WTC11 (cell line): ENCODE measurements around the gene PMEPA1. TPM values are rescaled to one million over a fixed set of nuclear protein-coding genes. Genes with fewer than 3 reads are reported as not detected.

Experiments
- ATAC-seq: fragments of 200-7000 bp; cut with Tn5 transposase; 2 replicates; pipeline ENCODE4 v1.10.0; 2021; ENCODE audit warnings: mild to moderate bottlenecking, moderate library complexity
- CTCF ChIA-PET: fragments of 300-600 bp; sonication (Branson Sonifier 250); formaldehyde crosslinking; loops from one replicate; lab custom pipeline; 2021; ENCODE audit warnings: antibody characterized with exemption; lab: Charles Lee
- POLR2A ChIA-PET: fragments of 350-600 bp; sonication (Branson Sonifier 250); formaldehyde crosslinking; loops from one replicate; lab custom pipeline; 2021; ENCODE audit warnings: antibody characterized with exemption; lab: Charles Lee
- DNase-seq: peaks from one replicate; pipeline ENCODE4 v3.0.0; 2021; ENCODE audit warnings: low spot score
- H3K27ac Mint-ChIP-seq: 2 replicates; pipeline ENCODE4 v1.8.0; 2021; ENCODE audit warnings: mixed read lengths
- H3K27me3 Mint-ChIP-seq: 2 replicates; pipeline ENCODE4 v1.8.0; 2021; ENCODE audit warnings: low read depth, mild to moderate bottlenecking, moderate library complexity, mixed read lengths
- H3K36me3 Mint-ChIP-seq: 2 replicates; pipeline ENCODE4 v1.8.0; 2021; ENCODE audit warnings: mixed read lengths
- H3K4me1 Mint-ChIP-seq: 2 replicates; pipeline ENCODE4 v1.8.0; 2022; ENCODE audit warnings: mixed read lengths
- H3K4me3 Mint-ChIP-seq: 2 replicates; pipeline ENCODE4 v1.8.0; 2021; ENCODE audit warnings: mild to moderate bottlenecking, moderate library complexity, mixed read lengths
- H3K9me3 Mint-ChIP-seq: 2 replicates; pipeline ENCODE4 v1.8.0; 2021; ENCODE audit warnings: mixed read lengths
- AR ChIP-seq: fragments of 250-450 bp; sonication (Bioruptor Pico); IDR thresholded peaks from 2 replicates; pipeline ENCODE4 v1.9.0; 2021; ENCODE audit warnings: mild to moderate bottlenecking
- ATF1 ChIP-seq: sonication (generic); formaldehyde crosslinking; IDR thresholded peaks from 2 replicates; pipeline ENCODE4 v1.8.1; 2023; ENCODE audit warnings: mild to moderate bottlenecking, moderate library complexity, missing genetic modification reagents
- ATF6 ChIP-seq: sonication (generic); formaldehyde crosslinking; IDR thresholded peaks from 2 replicates; pipeline ENCODE4 v1.8.1; 2023; ENCODE audit warnings: mild to moderate bottlenecking, missing genetic modification reagents
- E2F5 ChIP-seq: sonication (generic); formaldehyde crosslinking; IDR thresholded peaks from 2 replicates; pipeline ENCODE4 v1.8.1; 2022; ENCODE audit warnings: mild to moderate bottlenecking, moderate library complexity, missing genetic modification reagents
- FOXK1 ChIP-seq: sonication (generic); formaldehyde crosslinking; IDR thresholded peaks from 2 replicates; pipeline ENCODE4 v1.8.0; 2022; ENCODE audit warnings: mild to moderate bottlenecking, moderate library complexity, missing genetic modification reagents
- MAX ChIP-seq: sonication (generic); formaldehyde crosslinking; IDR thresholded peaks from 2 replicates; pipeline ENCODE4 v1.8.0; 2022; ENCODE audit warnings: mild to moderate bottlenecking, missing genetic modification reagents
- MXD4 ChIP-seq: fragments of 250-450 bp; sonication (Bioruptor Pico); IDR thresholded peaks from 2 replicates; pipeline ENCODE4 v1.8.0; 2021; ENCODE audit warnings: mild to moderate bottlenecking, moderate library complexity, borderline replicate concordance
- RORB ChIP-seq: fragments of 250-450 bp; sonication (Bioruptor Pico); IDR thresholded peaks from 2 replicates; pipeline ENCODE4 v1.9.0; 2021; ENCODE audit warnings: mild to moderate bottlenecking
- SP1 ChIP-seq: sonication (generic); formaldehyde crosslinking; conservative IDR thresholded peaks from 2 replicates; pipeline ENCODE4 v1.8.1; 2022; ENCODE audit warnings: missing genetic modification reagents
- TP53 ChIP-seq: sonication (generic); formaldehyde crosslinking; IDR thresholded peaks from 2 replicates; pipeline ENCODE4 v1.8.1; 2023; ENCODE audit warnings: mild to moderate bottlenecking, missing genetic modification reagents
- ZBTB43 ChIP-seq: sonication (generic); formaldehyde crosslinking; IDR thresholded peaks from 2 replicates; pipeline ENCODE4 v1.8.1; 2023; ENCODE audit warnings: mild to moderate bottlenecking, missing genetic modification reagents
- ZNF121 ChIP-seq: sonication (generic); formaldehyde crosslinking; IDR thresholded peaks from 2 replicates; pipeline ENCODE4 v1.8.0; 2023; ENCODE audit warnings: missing genetic modification reagents
- ZNF232 ChIP-seq: sonication (generic); formaldehyde crosslinking; IDR thresholded peaks from 2 replicates; pipeline ENCODE4 v1.8.0; 2022; ENCODE audit warnings: mild to moderate bottlenecking, missing genetic modification reagents
- ZNF512 ChIP-seq: sonication (generic); formaldehyde crosslinking; IDR thresholded peaks from 2 replicates; pipeline ENCODE4 v1.8.1; 2022; ENCODE audit warnings: missing genetic modification reagents, borderline replicate concordance
- ZNF671 ChIP-seq: fragments of 250-450 bp; sonication (Bioruptor Pico); IDR thresholded peaks from 2 replicates; pipeline ENCODE4 v1.8.0; 2021; ENCODE audit warnings: mild to moderate bottlenecking
- ZSCAN18 ChIP-seq: fragments of 250-450 bp; sonication (Bioruptor Pico); IDR thresholded peaks from 2 replicates; pipeline ENCODE4 v2.1.2; 2022; ENCODE audit warnings: mild to moderate bottlenecking, moderate library complexity
- total RNA-seq: library from RNA; stranded (reverse); gene quantifications from 3 replicates; pipeline ENCODE4 v1.2.3, GENCODE V29; 2021

PMEPA1 gene
- total RNA-seq, 1 experiment from 2014 or later: 40.6 TPM

- TF ChIP-seq ATF1: no peak
These were observed 8.7 kb downstream of the PMEPA1 start (continued) for GRCh38 chr20:57701090-57701489.

- ATAC-seq (no peak), DNase-seq (no peak)
- H3K9me3 Mint-ChIP-seq: no peaks in the 10 kb centered on the region
- ChIA-PET POLR2A (no interaction called here), CTCF (interaction anchor here (1.6 kb wide), 1 partner anchor 77 kb away, joined by 4 read pairs; no protein-coding TSS in a partner anchor)
- peaks cover 82% of the 10 kb centered on the region for H3K4me1 Mint-ChIP-seq
- H3K27ac Mint-ChIP-seq: no peak overlapping the region; the same call in 1 of the 2 replicates
- H3K36me3 Mint-ChIP-seq: no peaks in the 10 kb centered on the region; the same call in 1 of the 2 replicates
- H3K4me3 Mint-ChIP-seq: no peak overlapping the region
- H3K27me3 Mint-ChIP-seq: no peaks in the 10 kb centered on the region
- TF ChIP-seq ZNF512 (CRISPR knock-in tag) (no peak), TP53 (CRISPR knock-in tag) (no peak), MXD4 (CRISPR knock-in tag) (no peak), RORB (CRISPR knock-in tag) (no peak), ZBTB43 (CRISPR knock-in tag) (no peak), ZSCAN18 (CRISPR knock-in tag) (no peak), E2F5 (no peak), ZNF671 (CRISPR knock-in tag) (no peak), ZNF121 (CRISPR knock-in tag) (no peak), ATF1 (no peak), SP1 (CRISPR knock-in tag) (no peak), MAX (CRISPR knock-in tag) (no peak), FOXK1 (CRISPR knock-in tag) (no peak)
These were observed 10.4 kb downstream of the PMEPA1 start for GRCh38 chr20:57699395-57699794.

GRCh38 chr20:57698867-57699275 is 10.9 kb downstream of the PMEPA1 start:
- Mint-ChIP-seq H3K27ac (peak overlapping the region; percentile 65; the same call in 1 of the 2 replicates), H3K9me3 (no peaks in the 10 kb centered on the region), H3K4me1 (peaks cover 83% of the 10 kb centered on the region), H3K27me3 (no peaks in the 10 kb centered on the region), H3K4me3 (no peak overlapping the region), H3K36me3 (no peaks in the 10 kb centered on the region)
- ATAC-seq: no peak
- POLR2A ChIA-PET: no interaction called here
- TF ChIP-seq ATF6 (CRISPR knock-in tag): no peak
- no peak for TF ChIP-seq AR (CRISPR knock-in tag)
- no peak for TF ChIP-seq ZNF232 (CRISPR knock-in tag)
- DNase-seq: no peak
- CTCF ChIA-PET: interaction anchor here (1.6 kb wide), 1 partner anchor 76 kb away, joined by 4 read pairs; no protein-coding TSS in a partner anchor
